ENCODE results near the gene POU3F3.

GRCh38 chr2:104897515-104898184 lies 43.7 kb downstream of the POU3F3 start:
- TF ChIP-seq, protein P1, sequence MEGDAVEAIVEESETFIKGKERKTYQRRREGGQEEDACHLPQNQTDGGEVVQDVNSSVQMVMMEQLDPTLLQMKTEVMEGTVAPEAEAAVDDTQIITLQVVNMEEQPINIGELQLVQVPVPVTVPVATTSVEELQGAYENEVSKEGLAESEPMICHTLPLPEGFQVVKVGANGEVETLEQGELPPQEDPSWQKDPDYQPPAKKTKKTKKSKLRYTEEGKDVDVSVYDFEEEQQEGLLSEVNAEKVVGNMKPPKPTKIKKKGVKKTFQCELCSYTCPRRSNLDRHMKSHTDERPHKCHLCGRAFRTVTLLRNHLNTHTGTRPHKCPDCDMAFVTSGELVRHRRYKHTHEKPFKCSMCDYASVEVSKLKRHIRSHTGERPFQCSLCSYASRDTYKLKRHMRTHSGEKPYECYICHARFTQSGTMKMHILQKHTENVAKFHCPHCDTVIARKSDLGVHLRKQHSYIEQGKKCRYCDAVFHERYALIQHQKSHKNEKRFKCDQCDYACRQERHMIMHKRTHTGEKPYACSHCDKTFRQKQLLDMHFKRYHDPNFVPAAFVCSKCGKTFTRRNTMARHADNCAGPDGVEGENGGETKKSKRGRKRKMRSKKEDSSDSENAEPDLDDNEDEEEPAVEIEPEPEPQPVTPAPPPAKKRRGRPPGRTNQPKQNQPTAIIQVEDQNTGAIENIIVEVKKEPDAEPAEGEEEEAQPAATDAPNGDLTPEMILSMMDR (IDR thresholded peaks at IDR 0.05), result no peak
- TF ChIP-seq, protein P2, sequence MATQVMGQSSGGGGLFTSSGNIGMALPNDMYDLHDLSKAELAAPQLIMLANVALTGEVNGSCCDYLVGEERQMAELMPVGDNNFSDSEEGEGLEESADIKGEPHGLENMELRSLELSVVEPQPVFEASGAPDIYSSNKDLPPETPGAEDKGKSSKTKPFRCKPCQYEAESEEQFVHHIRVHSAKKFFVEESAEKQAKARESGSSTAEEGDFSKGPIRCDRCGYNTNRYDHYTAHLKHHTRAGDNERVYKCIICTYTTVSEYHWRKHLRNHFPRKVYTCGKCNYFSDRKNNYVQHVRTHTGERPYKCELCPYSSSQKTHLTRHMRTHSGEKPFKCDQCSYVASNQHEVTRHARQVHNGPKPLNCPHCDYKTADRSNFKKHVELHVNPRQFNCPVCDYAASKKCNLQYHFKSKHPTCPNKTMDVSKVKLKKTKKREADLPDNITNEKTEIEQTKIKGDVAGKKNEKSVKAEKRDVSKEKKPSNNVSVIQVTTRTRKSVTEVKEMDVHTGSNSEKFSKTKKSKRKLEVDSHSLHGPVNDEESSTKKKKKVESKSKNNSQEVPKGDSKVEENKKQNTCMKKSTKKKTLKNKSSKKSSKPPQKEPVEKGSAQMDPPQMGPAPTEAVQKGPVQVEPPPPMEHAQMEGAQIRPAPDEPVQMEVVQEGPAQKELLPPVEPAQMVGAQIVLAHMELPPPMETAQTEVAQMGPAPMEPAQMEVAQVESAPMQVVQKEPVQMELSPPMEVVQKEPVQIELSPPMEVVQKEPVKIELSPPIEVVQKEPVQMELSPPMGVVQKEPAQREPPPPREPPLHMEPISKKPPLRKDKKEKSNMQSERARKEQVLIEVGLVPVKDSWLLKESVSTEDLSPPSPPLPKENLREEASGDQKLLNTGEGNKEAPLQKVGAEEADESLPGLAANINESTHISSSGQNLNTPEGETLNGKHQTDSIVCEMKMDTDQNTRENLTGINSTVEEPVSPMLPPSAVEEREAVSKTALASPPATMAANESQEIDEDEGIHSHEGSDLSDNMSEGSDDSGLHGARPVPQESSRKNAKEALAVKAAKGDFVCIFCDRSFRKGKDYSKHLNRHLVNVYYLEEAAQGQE (IDR thresholded peaks at IDR 0.05; ENCODE audit: insufficient read depth in 1 of 2, low read depth in 2 of 2, low read length in 1 of 2), result no peak
- TF ChIP-seq TCF7L2 (IDR thresholded peaks at IDR 0.05; ENCODE audit: low read depth, low read length) (no peak), POLR2AphosphoS5 (IDR thresholded peaks at IDR 0.05; ENCODE audit: low read depth, low read length) (no peak), SIN3A (IDR thresholded peaks at IDR 0.05; ENCODE audit: borderline replicate concordance, insufficient read depth, low read depth, low read length) (no peak)

Data from Panc1 (cell line).